Heart left ventricle (tissue), 16 donors: Measurements from ENCODE around the gene ARHGEF3. TPM values are rescaled to one million over a fixed set of nuclear protein-coding genes. Genes with fewer than 3 reads are reported as not detected.

ENCODE experiments used
- ATAC-seq, 4 donors: fragments of 200-7000 bp; cut with Tn5 transposase; one replicate each; pipeline ENCODE4 v1.9.1; 2020 to 2022; ENCODE audit warnings: moderate library complexity in 4 of 4, mild to moderate bottlenecking in 3 of 4, moderate number of reproducible peaks in 1 of 4
- DNase-seq, 5 donors: peaks; one replicate each; pipeline ENCODE4 v3.0.0-alpha.2; 2020
- H3K27ac ChIP-seq, 12 donors: fragments of 200-600 bp; sonication (generic) in 4 of 12; one replicate each; pipeline versions ENCODE4 v1.5.0 to v1.8.0; 2016 to 2022; ENCODE audit warnings: mild to moderate bottlenecking in 2 of 12
- H3K27me3 ChIP-seq, 9 donors: fragments of 200-600 bp; sonication (generic) in 2 of 9; one replicate each; pipeline versions ENCODE4 v1.5.1 to v1.8.0; 2016 to 2022; ENCODE audit warnings: mild to moderate bottlenecking in 3 of 9
- H3K36me3 ChIP-seq, 9 donors: fragments of 200-600 bp; sonication (generic) in 2 of 9; one replicate each; pipeline versions ENCODE4 v1.5.0 to v1.8.0; 2018 to 2022; ENCODE audit warnings: mild to moderate bottlenecking in 2 of 9
- H3K4me1 ChIP-seq, 12 donors: fragments of 200-600 bp; sonication (generic) in 4 of 12; one replicate each; pipeline versions ENCODE4 v1.5.0 to v1.8.0; 2016 to 2022; ENCODE audit warnings: mild to moderate bottlenecking in 3 of 12
- H3K4me3 ChIP-seq, 12 donors: fragments of 200-600 bp; sonication (generic) in 4 of 12; one replicate each; pipeline versions ENCODE4 v1.5.0 to v1.8.0; 2017 to 2022; ENCODE audit warnings: mild to moderate bottlenecking in 9 of 12, moderate library complexity in 4 of 12
- H3K9me3 ChIP-seq, 12 donors: fragments of 200-600 bp; sonication (generic) in 4 of 12; one replicate each; pipeline versions ENCODE4 v1.5.0 to v1.8.0; 2016 to 2022; ENCODE audit warnings: mild to moderate bottlenecking in 1 of 12
- POLR2A ChIP-seq, 2 donors: fragments of 450-650 bp; IDR thresholded peaks; one replicate each; pipeline ENCODE4 v1.6.1; 2017; ENCODE audit warnings: antibody characterized with exemption in 2 of 2, mild to moderate bottlenecking in 2 of 2, moderate library complexity in 2 of 2
- WGBS, 4 donors: extraction: QIAGEN DNeasy Blood & Tissue Kit in 2 of 4; methylation state at CpG; one replicate each; pipeline versions ENCODE4 v1.1.5 to v1.1.7; 2013 to 2018; 5-methylcytosine and 5-hydroxymethylcytosine counted together
- intact Hi-C, 10 donors: fragments of 100-400 bp; cut with DNase I; formaldehyde crosslinking; loops; one replicate each; pipeline versions ENCODE4 v1.11.1 to v1.14.2; 2022
- polyA plus RNA-seq, 2 donors: library from polyadenylated mRNA; stranded (reverse); fragments of 200-250 nt; gene quantifications; one replicate each; pipeline ENCODE4 v1.2.3, GENCODE V29; 2013
- total RNA-seq, 9 donors: library from RNA; depleted of rRNA in 2 of 9; stranded (reverse); fragments of >200 nt in 2 of 9; fragmentation: NEBNext Ultra II Directional in 3 of 9; extraction: Animal tissue kit (Norgen Biotek cat#: 25700) in 3 of 9; gene quantifications; one replicate each; pipeline versions ENCODE4 v1.1.0 to v1.2.4, GENCODE V29; 2016 to 2023
- TF ChIP-seq, protein P1 (sequence below), 12 donors: fragments of 200-600 bp; sonication (generic) in 4 of 12; IDR thresholded peaks; one replicate each; pipeline versions ENCODE4 v1.5.0 to v1.8.0; 2018 to 2022; ENCODE audit warnings: antibody characterized with exemption in 12 of 12, mild to moderate bottlenecking in 5 of 12
- donor health status: ischemic (EF 13 %, LVEDD 7.1; RV severe dilation, severe dysfunction).
- donor health status: healthy with polysubstance abuse.
- donor health status: DM: no; HTN: yes; CAD: no.
- donor health status: DM: no; HTN: no; CAD: no.
- donor health status: ischemic (EF 25% LVEDD 6.9; RV normal size, moderate dysfunction).
- donor health status: ischemic (EF 25% LVEDD 5.7; RV mildly dilated, moderate dysfunction).
- donor health status: healthy.
- donor health status: DM: yes; HTN: yes; CAD: no.
- donor health status: ischemic (EF 35%, LVEDD 5.7; RV mildly dilated, moderate dysfunction).
- donor health status: nonischemic (EF 11% LVEDD 7.7; RV severe dilation, severe dysfunction).
- donor health status: DM: yes; HTN: yes; CAD: no.
- donor health status: PGD.
- donor health status: ischemic (EF 29% LVEDD 5.4; RV normal size, mild dysfunction).
- donor health status: nonischemic (EF 23%, LVEDD 6.1; RV moderate dilation, normal function).

Gene ARHGEF3
- total and polyA plus RNA-seq, 11 donors: 6.5 to 36.8 (median 16.8) TPM

DNA sequence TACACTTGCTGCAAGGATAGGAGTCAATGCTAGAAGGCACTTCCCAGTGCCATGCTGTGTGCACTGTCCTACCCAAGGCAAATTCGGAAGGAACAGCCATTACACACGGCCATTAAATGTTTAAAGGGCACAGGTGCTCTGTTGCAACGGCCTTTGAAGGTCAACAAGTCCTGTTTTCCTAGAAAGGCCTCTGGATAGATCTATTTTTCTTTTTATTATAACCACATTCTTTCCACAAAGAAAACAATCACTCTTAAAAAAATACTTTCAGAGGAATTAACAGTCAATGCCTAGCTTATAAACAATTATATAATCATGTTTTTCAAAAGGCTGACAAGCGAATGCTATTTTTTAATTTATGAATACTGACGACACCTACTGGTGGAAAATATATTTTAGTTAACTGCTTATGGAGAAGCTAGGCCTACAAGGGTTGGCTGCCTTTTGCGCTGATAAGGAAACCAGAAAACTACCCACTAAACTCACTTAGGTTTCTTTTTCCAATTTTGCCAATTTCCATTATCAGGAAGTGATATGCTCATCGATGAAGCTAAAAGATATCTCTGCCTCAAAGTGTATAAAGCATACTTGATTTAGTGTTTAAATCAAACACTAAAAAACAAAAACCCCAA is 2.4 kb downstream of the ARHGEF3 start:
- no peak for TF ChIP-seq POLR2A (IDR thresholded peaks at IDR 0.05)
- TF ChIP-seq, protein P1, sequence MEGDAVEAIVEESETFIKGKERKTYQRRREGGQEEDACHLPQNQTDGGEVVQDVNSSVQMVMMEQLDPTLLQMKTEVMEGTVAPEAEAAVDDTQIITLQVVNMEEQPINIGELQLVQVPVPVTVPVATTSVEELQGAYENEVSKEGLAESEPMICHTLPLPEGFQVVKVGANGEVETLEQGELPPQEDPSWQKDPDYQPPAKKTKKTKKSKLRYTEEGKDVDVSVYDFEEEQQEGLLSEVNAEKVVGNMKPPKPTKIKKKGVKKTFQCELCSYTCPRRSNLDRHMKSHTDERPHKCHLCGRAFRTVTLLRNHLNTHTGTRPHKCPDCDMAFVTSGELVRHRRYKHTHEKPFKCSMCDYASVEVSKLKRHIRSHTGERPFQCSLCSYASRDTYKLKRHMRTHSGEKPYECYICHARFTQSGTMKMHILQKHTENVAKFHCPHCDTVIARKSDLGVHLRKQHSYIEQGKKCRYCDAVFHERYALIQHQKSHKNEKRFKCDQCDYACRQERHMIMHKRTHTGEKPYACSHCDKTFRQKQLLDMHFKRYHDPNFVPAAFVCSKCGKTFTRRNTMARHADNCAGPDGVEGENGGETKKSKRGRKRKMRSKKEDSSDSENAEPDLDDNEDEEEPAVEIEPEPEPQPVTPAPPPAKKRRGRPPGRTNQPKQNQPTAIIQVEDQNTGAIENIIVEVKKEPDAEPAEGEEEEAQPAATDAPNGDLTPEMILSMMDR (IDR thresholded peaks at IDR 0.05): peak; percentile 48 to 82 (median 70)

DNA sequence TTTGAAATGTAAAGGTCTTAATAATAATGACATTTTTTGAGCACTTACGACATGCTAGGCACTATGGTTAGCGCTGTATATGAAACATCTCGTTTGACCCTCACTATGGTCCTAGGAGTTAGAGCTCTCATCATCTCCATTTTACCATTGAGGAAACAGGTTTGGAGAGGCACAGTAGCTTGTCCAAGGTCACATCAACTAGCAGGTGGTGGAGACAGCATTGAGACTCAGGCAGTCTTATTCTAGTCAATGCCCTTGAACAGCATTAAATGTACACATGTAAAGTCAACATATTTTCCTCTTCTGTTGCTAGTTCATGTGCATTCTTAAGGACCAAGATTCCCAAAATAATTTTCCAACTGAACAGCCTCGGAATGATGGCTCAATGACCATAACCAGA is 4.8 kb downstream of the ARHGEF3 start:
- intact Hi-C loops: loop anchor here in 6 of 10 donors (5.0 to 10.0 kb wide), 6 partner anchors 40 to 1018 kb away; partner anchors contain the start of gene APPL1 (in 1 of the 6)
- ATAC-seq (no peak), DNase-seq (no peak)
- Histone ChIP-seq H3K27ac (peak overlapping the region in 1 of 12 donors; percentile 83), H3K4me3 (no peak overlapping the region), H3K27me3 (no peaks in the 10 kb centered on the region), H3K9me3 (no peaks in the 10 kb centered on the region), H3K36me3 (no peaks in the 10 kb centered on the region), H3K4me1 (peaks cover 3 to 76% (median 44%) of the 10 kb centered on the region in 12 donors)
- WGBS, 4 donors: 91 to 96% (median 92%) methylated on average over 4 of the region's 4 CpGs
- TF ChIP-seq POLR2A (IDR thresholded peaks at IDR 0.05): no peak
- TF ChIP-seq, protein P1 (IDR thresholded peaks at IDR 0.05): no peak

More for the DNA sequence above, 2.4 kb downstream of the ARHGEF3 start:
- H3K36me3 ChIP-seq: no peaks in the 10 kb centered on the region
- no peaks in the 10 kb centered on the region for H3K27me3 ChIP-seq
- WGBS, 4 donors: 4 to 12% (median 9%) methylated on average over 7 of the region's 7 CpGs
- H3K4me3 ChIP-seq: peak overlapping the region; percentile 9 to 94 (median 82)
- H3K9me3 ChIP-seq: no peaks in the 10 kb centered on the region
- peak overlapping the region; percentile 48 to 87 (median 72) for H3K27ac ChIP-seq
- DNase-seq: no peak
- ATAC-seq: peak in 3 of 4 donors; percentile 26 to 49 (median 39)
- intact Hi-C loops: loop anchor here in 7 of 10 donors (1.0 to 10.0 kb wide), 10 partner anchors 42 to 1015 kb away; partner anchors contain the start of gene APPL1 (in 1 of the 7)
- peaks cover 3 to 75% (median 43%) of the 10 kb centered on the region in 12 donors for H3K4me1 ChIP-seq

DNA sequence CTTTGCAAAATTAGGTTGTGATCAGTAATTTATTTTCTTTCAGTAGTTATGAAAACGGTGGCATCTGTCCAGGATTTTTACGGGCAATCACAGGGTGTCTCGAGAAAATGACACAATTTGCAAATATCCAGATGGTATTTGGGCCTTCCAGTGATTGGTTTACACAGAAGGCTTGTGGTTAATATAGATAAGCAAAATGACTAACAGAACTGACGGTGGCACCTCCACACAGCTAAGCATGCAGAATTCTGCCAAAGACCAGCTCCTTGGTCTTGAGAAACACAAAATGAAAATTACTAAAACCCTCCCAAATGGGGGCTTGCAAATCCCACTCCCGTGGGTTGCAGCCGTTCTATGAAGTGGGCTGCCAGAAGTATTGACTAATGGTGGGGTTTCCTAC is 5.5 kb downstream of the ARHGEF3 start:
- H3K9me3 ChIP-seq: no peaks in the 10 kb centered on the region
- peaks cover 3 to 84% (median 51%) of the 10 kb centered on the region in 12 donors for H3K4me1 ChIP-seq
- ATAC-seq (no peak), DNase-seq (no peak)
- H3K4me3 ChIP-seq: no peak overlapping the region
- no peaks in the 10 kb centered on the region for H3K36me3 ChIP-seq
- WGBS, 4 donors: 69 to 78% (median 74%) methylated on average over 6 of the region's 6 CpGs
- TF ChIP-seq POLR2A (IDR thresholded peaks at IDR 0.05): no peak
- TF ChIP-seq, protein P1 (IDR thresholded peaks at IDR 0.05): no peak
- intact Hi-C loops: loop anchor here in 6 of 10 donors (5.0 to 10.0 kb wide), 6 partner anchors 39 to 1019 kb away; partner anchors contain the start of gene APPL1 (in 1 of the 6)
- H3K27ac ChIP-seq: peak overlapping the region in 4 of 12 donors; percentile 12 to 83 (median 44)
- H3K27me3 ChIP-seq: no peaks in the 10 kb centered on the region

DNA sequence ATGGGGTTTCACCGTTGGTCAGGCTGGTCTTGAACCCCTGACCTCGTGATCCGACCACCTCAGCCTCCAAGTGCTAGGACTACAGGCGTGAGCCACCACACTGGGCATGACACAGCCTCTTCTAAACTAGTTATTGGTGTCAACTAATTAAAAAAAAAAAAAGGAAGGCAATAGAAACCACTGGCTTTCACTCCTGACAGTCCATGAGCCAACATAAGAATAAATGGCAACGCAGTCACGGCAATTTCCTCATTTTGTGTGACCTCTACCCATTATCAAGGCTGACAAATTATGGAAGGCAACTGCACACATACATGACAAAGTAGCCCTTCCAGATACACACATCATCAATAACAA is 5.9 kb downstream of the ARHGEF3 start:
- no peak for ATAC-seq
- TF ChIP-seq, protein P1 (IDR thresholded peaks at IDR 0.05): no peak
- no peak for TF ChIP-seq POLR2A (IDR thresholded peaks at IDR 0.05)
- peak overlapping the region in 9 of 12 donors; percentile 2 to 83 (median 28) for H3K27ac ChIP-seq
- no peak for DNase-seq
- WGBS, 4 donors: 76 to 85% (median 77%) methylated on average over 6 of the region's 6 CpGs
- no peaks in the 10 kb centered on the region for H3K9me3 ChIP-seq
- intact Hi-C loops: loop anchor here in 6 of 10 donors (5.0 to 10.0 kb wide), 6 partner anchors 39 to 1019 kb away; partner anchors contain the start of gene APPL1 (in 1 of the 6)
- no peaks in the 10 kb centered on the region for H3K27me3 ChIP-seq
- peaks cover 3 to 88% (median 54%) of the 10 kb centered on the region in 12 donors for H3K4me1 ChIP-seq
- no peaks in the 10 kb centered on the region for H3K36me3 ChIP-seq
- no peak overlapping the region for H3K4me3 ChIP-seq
